PFSK-1 (cell line): ENCODE data around the gene EXOC4.

Experiments
- POLR2AphosphoS5 ChIP-seq: IDR thresholded peaks from 2 replicates; pipeline ENCODE4 v1.6.1; 2012; ENCODE audit warnings: low read depth, mild to moderate bottlenecking, control low read depth, low read length, moderate library complexity
- SIN3A ChIP-seq: IDR thresholded peaks from 2 replicates; pipeline ENCODE4 v1.6.1; 2012; ENCODE audit warnings: mild to moderate bottlenecking, low read length, moderate library complexity, borderline replicate concordance; ENCODE audit not compliant: insufficient read depth
- TAF1 ChIP-seq: IDR thresholded peaks from 2 replicates; pipeline ENCODE4 v1.6.1; 2012; ENCODE audit warnings: low read length, control low read depth, borderline replicate concordance; ENCODE audit not compliant: insufficient read depth
- TF ChIP-seq, protein P1 (sequence below), 2 experiments: IDR thresholded peaks; 2 replicates each; pipeline versions ENCODE4 v1.6.1 to v1.8.0; 2011 to 2012; ENCODE audit warnings: low read depth in 2 of 2, low read length in 2 of 2, control low read depth in 1 of 2, inconsistent platforms in 1 of 2, mild to moderate bottlenecking in 1 of 2, moderate library complexity in 1 of 2; ENCODE audit not compliant: insufficient read depth in 1 of 2

DNA sequence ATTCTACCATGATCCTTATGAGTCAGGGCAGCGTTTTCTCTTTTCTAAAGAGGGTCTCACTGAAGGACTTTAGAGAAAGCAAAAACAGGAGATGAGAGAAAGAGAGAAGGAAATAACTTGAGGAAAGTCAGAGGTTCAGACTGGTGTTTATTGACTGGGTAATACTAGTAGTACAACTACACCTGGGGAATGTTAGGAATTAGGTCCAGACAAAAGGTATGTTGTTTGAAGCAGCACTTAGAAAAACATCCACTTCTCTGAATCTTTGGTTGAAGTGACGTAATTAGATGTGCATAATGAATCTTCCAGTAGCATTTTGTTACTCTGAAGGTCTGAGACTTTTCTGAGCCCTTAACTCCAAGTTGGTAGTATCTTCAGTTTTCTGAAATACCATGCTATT lies 494.0 kb downstream of the EXOC4 start:
- TF ChIP-seq, protein P1, sequence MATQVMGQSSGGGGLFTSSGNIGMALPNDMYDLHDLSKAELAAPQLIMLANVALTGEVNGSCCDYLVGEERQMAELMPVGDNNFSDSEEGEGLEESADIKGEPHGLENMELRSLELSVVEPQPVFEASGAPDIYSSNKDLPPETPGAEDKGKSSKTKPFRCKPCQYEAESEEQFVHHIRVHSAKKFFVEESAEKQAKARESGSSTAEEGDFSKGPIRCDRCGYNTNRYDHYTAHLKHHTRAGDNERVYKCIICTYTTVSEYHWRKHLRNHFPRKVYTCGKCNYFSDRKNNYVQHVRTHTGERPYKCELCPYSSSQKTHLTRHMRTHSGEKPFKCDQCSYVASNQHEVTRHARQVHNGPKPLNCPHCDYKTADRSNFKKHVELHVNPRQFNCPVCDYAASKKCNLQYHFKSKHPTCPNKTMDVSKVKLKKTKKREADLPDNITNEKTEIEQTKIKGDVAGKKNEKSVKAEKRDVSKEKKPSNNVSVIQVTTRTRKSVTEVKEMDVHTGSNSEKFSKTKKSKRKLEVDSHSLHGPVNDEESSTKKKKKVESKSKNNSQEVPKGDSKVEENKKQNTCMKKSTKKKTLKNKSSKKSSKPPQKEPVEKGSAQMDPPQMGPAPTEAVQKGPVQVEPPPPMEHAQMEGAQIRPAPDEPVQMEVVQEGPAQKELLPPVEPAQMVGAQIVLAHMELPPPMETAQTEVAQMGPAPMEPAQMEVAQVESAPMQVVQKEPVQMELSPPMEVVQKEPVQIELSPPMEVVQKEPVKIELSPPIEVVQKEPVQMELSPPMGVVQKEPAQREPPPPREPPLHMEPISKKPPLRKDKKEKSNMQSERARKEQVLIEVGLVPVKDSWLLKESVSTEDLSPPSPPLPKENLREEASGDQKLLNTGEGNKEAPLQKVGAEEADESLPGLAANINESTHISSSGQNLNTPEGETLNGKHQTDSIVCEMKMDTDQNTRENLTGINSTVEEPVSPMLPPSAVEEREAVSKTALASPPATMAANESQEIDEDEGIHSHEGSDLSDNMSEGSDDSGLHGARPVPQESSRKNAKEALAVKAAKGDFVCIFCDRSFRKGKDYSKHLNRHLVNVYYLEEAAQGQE (IDR thresholded peaks at IDR 0.05; ENCODE audit: insufficient read depth in 1 of 2, low read depth in 2 of 2, low read length in 2 of 2): no peak
- no peak for TF ChIP-seq POLR2AphosphoS5
- TF ChIP-seq SIN3A: no peak
- no peak for TF ChIP-seq TAF1
